K562 (cell line): ENCODE measurements around the gene ADCYAP1R1. TPM values are rescaled to one million over a fixed set of nuclear protein-coding genes. Genes with fewer than 3 reads are reported as not detected.

Source experiments
- ATAC-seq: fragments of 200-7000 bp; cut with Tn5 transposase; 3 replicates; pipeline ENCODE4 v1.9.1; 2020; ENCODE audit warnings: moderate library complexity
- BruUV-seq: library from RNA; stranded (reverse); fragments of 400-500 nt; replicated peaks from 2 replicates; lab custom pipeline; 2021; lab: Mats Ljungman, UMichigan
- CTCF ChIA-PET: fragments of 300-600 bp; formaldehyde crosslinking; extraction: SDS; loops from one replicate; lab custom pipeline; 2021; ENCODE audit warnings: low intra/inter-chr PET ratio; lab: Yijun Ruan, JAX
- POLR2A ChIA-PET: fragments of 300-600, 350-650 bp; sonication (Branson Sonifier 250); formaldehyde crosslinking; extraction: SDS; loops from one replicate; lab custom pipeline; 2021; ENCODE audit warnings: antibody characterized with exemption, inconsistent platforms; lab: Yijun Ruan, JAX
- DNase-seq, 4 experiments: peaks; one replicate each; pipeline versions ENCODE4 v3.0.0 to v3.0.0-alpha.2; 2011 to 2018; ENCODE audit warnings: low spot score in 3 of 4, mixed read lengths in 3 of 4; ENCODE audit errors: extremely low read depth in 1 of 4
- FAIRE-seq: peaks from 2 replicates; lab custom pipeline; 2011; peaks lifted over from hg19 to GRCh38; lab: Jason Lieb, UNC
- H2AFZ ChIP-seq: 2 replicates; pipeline ENCODE4 v1.6.0; 2011; ENCODE audit warnings: low read depth, low read length, control low read depth, inconsistent platforms
- H3K27ac ChIP-seq: fragments of 200-600 bp; 3 replicates; pipeline ENCODE4 v1.8.0; 2011; ENCODE audit warnings: low read depth, mild to moderate bottlenecking, control low read depth, inconsistent platforms, low read length, moderate library complexity, mixed read lengths; ENCODE audit errors: extremely low read depth
- H3K27me3 ChIP-seq, 2 experiments: fragments of 300-600 bp in 1 of 2; 2 replicates in 1 of 2; 3 replicates in 1 of 2; pipeline versions ENCODE4 v1.6.0 to v1.8.0; 2011; ENCODE audit warnings: inconsistent platforms in 2 of 2, low read length in 2 of 2, mild to moderate bottlenecking in 1 of 2, mixed read lengths in 1 of 2, moderate library complexity in 1 of 2; ENCODE audit not compliant: control insufficient read depth in 2 of 2, insufficient read depth in 2 of 2
- H3K36me3 ChIP-seq: fragments of 300-600 bp; 3 replicates; pipeline ENCODE4 v1.8.0; 2011; ENCODE audit warnings: mild to moderate bottlenecking, low read length, inconsistent platforms; ENCODE audit not compliant: control insufficient read depth, insufficient read depth
- H3K4me1 ChIP-seq, 2 experiments: fragments of 200-600 bp in 1 of 2; replicated peaks in 1 of 2; 2 replicates in 1 of 2; 3 replicates in 1 of 2; pipeline versions ENCODE4 v1.5.1 to v1.8.0; 2011; ENCODE audit warnings: inconsistent platforms in 2 of 2, low read length in 2 of 2, mild to moderate bottlenecking in 1 of 2, mixed read lengths in 1 of 2, moderate library complexity in 1 of 2; ENCODE audit not compliant: control insufficient read depth in 2 of 2, insufficient read depth in 2 of 2
- H3K4me2 ChIP-seq: 2 replicates; pipeline ENCODE4 v1.6.1; 2011; ENCODE audit warnings: low read length, control low read depth, inconsistent platforms, mixed read lengths; ENCODE audit not compliant: insufficient read depth
- H3K4me3 ChIP-seq: fragments of 200-600 bp; sonication (generic), shearing (Covaris generic); 2 replicates; pipeline ENCODE4 v1.5.1; 2016; ENCODE audit warnings: control low read depth, inconsistent platforms
- H3K79me2 ChIP-seq: fragments of 200-600 bp; 3 replicates; pipeline ENCODE4 v1.8.0; 2011; ENCODE audit warnings: low read length, inconsistent platforms; ENCODE audit not compliant: control insufficient read depth, insufficient read depth
- H3K9ac ChIP-seq, 2 experiments: 2 replicates each; pipeline versions ENCODE4 v1.6.0 to v1.6.1; 2011; ENCODE audit warnings: low read depth in 2 of 2, low read length in 2 of 2, control low read depth in 1 of 2, inconsistent platforms in 1 of 2, mild to moderate bottlenecking in 1 of 2, mixed read lengths in 1 of 2; ENCODE audit not compliant: insufficient read depth in 1 of 2
- H3K9me1 ChIP-seq: one replicate; pipeline ENCODE4 v1.6.0; 2011; ENCODE audit warnings: inconsistent platforms, mild to moderate bottlenecking, low read length, moderate library complexity; ENCODE audit not compliant: control insufficient read depth, insufficient read depth
- H3K9me3 ChIP-seq: replicated peaks from 2 replicates; pipeline ENCODE4 v1.5.1; 2011; ENCODE audit warnings: low read depth, low read length, inconsistent platforms; ENCODE audit not compliant: control insufficient read depth, insufficient read depth
- H4K20me1 ChIP-seq: replicated peaks from 2 replicates; pipeline ENCODE4 v1.6.1; 2011; ENCODE audit warnings: low read length, inconsistent platforms, mixed read lengths; ENCODE audit not compliant: control insufficient read depth, insufficient read depth
- E2F4 ChIP-seq: sonication (generic); formaldehyde crosslinking; IDR thresholded peaks from 2 replicates; pipeline ENCODE4 v1.8.0; 2022; ENCODE audit warnings: mild to moderate bottlenecking, low read depth, missing genetic modification reagents
- GMEB1 ChIP-seq: fragments of 250-450 bp; sonication (Bioruptor Pico); IDR thresholded peaks from 2 replicates; pipeline ENCODE4 v1.4.0; 2020; ENCODE audit warnings: mild to moderate bottlenecking
- HMGXB4 ChIP-seq: sonication (generic); formaldehyde crosslinking; IDR thresholded peaks from 2 replicates; pipeline ENCODE4 v1.8.1; 2023; ENCODE audit warnings: mild to moderate bottlenecking, missing genetic modification reagents
- KAT7 ChIP-seq: sonication (generic); formaldehyde crosslinking; IDR thresholded peaks from 2 replicates; pipeline ENCODE4 v1.8.0; 2022; ENCODE audit warnings: missing genetic modification reagents, mild to moderate bottlenecking, borderline replicate concordance
- NFIX ChIP-seq: fragments of 250-450 bp; sonication (Bioruptor Pico); IDR thresholded peaks from 2 replicates; pipeline ENCODE4 v1.4.0; 2020; ENCODE audit warnings: low read depth, mild to moderate bottlenecking, moderate library complexity
- SMARCE1 ChIP-seq: fragments of 450-650 bp; IDR thresholded peaks from 2 replicates; pipeline ENCODE4 v1.7.1; 2016; ENCODE audit warnings: mild to moderate bottlenecking
- ZNF121 ChIP-seq: sonication (generic); formaldehyde crosslinking; conservative IDR thresholded peaks from 2 replicates; pipeline ENCODE4 v1.8.0; 2022; ENCODE audit warnings: missing genetic modification reagents
- ZNF217 ChIP-seq: sonication (generic); formaldehyde crosslinking; IDR thresholded peaks from 2 replicates; pipeline ENCODE4 v1.8.0; 2022; ENCODE audit warnings: mild to moderate bottlenecking, missing genetic modification reagents
- WGBS: fragments of 100-300 bp; shearing (Covaris generic); methylation state at CpG from one replicate; pipeline ENCODE4 v1.1.6; 2016; ENCODE audit warnings: low coverage, mixed read lengths; ENCODE audit not compliant: insufficient coverage; ENCODE audit errors: missing lambda C conversion rate; 5-methylcytosine and 5-hydroxymethylcytosine counted together
- in situ Hi-C: fragments of 300-500 bp; cut with MboI; formaldehyde crosslinking; loops from 4 replicates; pipeline ENCODE4 v1.15.0; 2018; ENCODE audit warnings: inconsistent platforms, mixed read lengths
- intact Hi-C: fragments of 100-400 bp; cut with micrococcal nuclease; formaldehyde crosslinking; loops from 2 replicates; pipeline ENCODE4 v1.14.2; 2022
- polyA plus RNA-seq, 8 experiments: library from polyadenylated mRNA; depleted of rRNA in 4 of 8; stranded (reverse) in 5 of 8; unstranded in 3 of 8; fragments of >200 nt; fragmentation: Nextera tagmentation in 2 of 8; fragmentation: Illumina TruSeq in 1 of 8; extraction: Ambion mirVana in 2 of 8; extraction: Trizol in 1 of 8; gene quantifications; 2 replicates each; pipeline versions ENCODE4 v1.2.1 to v1.2.3, GENCODE V29; 2011 to 2014; ENCODE audit warnings: inconsistent platforms in 1 of 8, missing spikeins in 1 of 8
- total RNA-seq, 7 experiments: library from RNA; depleted of rRNA in 6 of 7; stranded (reverse); fragments of >200 nt in 6 of 7; fragmentation: Illumina TruSeq in 2 of 7; extraction: Trizol in 2 of 7; gene quantifications; 2 replicates each; pipeline versions ENCODE4 v1.2.1 to v1.2.3, GENCODE V29; 2011 to 2021; ENCODE audit warnings: low replicate concordance in 1 of 7
- TF ChIP-seq, protein P1 (sequence below): IDR thresholded peaks from 3 replicates; pipeline ENCODE4 v1.6.1; 2011; ENCODE audit warnings: borderline replicate concordance, mild to moderate bottlenecking, moderate library complexity; ENCODE audit not compliant: insufficient read length; ENCODE audit errors: extremely low read depth

Gene ADCYAP1R1
- total and polyA plus RNA-seq, 9 of the 15 experiments (the other 6 are each of a cell fraction or from before 2014, with no cell fraction given) = 0.03 to 0.07 TPM; not detected in 7

DNA sequence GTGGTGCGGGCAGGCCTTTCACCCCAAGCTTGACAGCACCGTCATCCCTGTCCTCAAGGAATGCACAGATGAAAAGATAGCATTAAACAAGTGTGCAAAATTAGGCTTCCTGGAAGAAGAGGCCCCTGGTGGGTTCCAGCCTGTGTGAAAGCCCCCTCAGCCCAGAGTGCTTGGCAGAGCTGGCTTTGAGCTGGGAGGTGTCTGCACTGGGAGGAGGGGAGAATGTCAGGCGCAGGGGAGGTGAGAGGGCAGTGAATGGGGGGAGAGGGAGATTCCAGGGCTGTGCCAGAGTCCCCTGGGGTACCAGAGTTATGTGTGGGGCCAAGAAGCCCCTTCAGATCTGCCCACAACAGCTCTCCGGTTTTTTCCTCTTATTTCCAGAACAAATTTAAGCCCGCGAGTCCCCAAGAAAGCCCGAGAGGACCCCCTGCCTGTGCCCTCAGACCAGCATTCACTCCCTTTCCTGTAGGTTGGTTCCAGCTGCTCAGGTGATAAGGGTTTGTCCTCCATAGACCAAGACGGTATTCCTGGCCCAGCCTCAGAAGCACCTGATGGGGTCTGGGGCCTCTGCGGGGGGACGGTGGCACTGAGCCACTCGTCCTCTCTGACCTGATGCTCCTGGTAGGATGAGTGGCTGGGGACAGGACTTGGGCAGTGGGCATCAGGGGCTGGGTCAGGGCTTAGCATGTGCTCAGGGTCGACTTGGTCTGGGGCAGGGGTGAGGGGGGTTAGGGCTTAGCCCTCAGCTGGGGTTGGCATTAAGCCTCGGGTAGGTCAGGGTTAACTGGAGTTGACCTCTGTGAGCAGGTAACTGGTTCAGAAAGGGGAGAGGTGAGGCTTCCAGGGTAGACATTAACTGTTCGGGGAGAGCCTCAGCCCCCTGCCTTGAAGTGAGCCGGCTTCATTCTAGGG, 43.4 kb downstream of the ADCYAP1R1 start:
- TF ChIP-seq E2F4 (CRISPR knock-in tag) = no peak
- TF ChIP-seq GMEB1 (CRISPR knock-in tag) = no peak
- TF ChIP-seq NFIX (CRISPR knock-in tag) = no peak
- TF ChIP-seq ZNF217 = no peak
- no peak for TF ChIP-seq SMARCE1
- TF ChIP-seq ZNF121 (CRISPR knock-in tag) = no peak
- no peak for TF ChIP-seq HMGXB4 (CRISPR knock-in tag)
- TF ChIP-seq, protein P1, sequence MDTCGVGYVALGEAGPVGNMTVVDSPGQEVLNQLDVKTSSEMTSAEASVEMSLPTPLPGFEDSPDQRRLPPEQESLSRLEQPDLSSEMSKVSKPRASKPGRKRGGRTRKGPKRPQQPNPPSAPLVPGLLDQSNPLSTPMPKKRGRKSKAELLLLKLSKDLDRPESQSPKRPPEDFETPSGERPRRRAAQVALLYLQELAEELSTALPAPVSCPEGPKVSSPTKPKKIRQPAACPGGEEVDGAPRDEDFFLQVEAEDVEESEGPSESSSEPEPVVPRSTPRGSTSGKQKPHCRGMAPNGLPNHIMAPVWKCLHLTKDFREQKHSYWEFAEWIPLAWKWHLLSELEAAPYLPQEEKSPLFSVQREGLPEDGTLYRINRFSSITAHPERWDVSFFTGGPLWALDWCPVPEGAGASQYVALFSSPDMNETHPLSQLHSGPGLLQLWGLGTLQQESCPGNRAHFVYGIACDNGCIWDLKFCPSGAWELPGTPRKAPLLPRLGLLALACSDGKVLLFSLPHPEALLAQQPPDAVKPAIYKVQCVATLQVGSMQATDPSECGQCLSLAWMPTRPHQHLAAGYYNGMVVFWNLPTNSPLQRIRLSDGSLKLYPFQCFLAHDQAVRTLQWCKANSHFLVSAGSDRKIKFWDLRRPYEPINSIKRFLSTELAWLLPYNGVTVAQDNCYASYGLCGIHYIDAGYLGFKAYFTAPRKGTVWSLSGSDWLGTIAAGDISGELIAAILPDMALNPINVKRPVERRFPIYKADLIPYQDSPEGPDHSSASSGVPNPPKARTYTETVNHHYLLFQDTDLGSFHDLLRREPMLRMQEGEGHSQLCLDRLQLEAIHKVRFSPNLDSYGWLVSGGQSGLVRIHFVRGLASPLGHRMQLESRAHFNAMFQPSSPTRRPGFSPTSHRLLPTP = no peak
- TF ChIP-seq KAT7 (CRISPR knock-in tag) = no peak
- Histone ChIP-seq H2AFZ (no peak overlapping the region), H3K27ac (no peak overlapping the region), H3K36me3 (no peaks in the 10 kb centered on the region), H3K27me3 (peaks cover 2 to 33% of the 10 kb centered on the region in 2 experiments; a peak in 3 of 5 replicates), H3K9me3 (no peaks in the 10 kb centered on the region), H3K4me2 (no peak overlapping the region), H3K4me3 (no peak overlapping the region), H3K9ac (no peak overlapping the region), H3K79me2 (no peaks in the 10 kb centered on the region), H4K20me1 (no peaks in the 10 kb centered on the region), H3K4me1 (no peaks in the 10 kb centered on the region), H3K9me1 (no peaks in the 10 kb centered on the region)
- ATAC-seq = no peak
- DNase-seq = no peak
- in situ Hi-C loops (no loop called here), intact Hi-C loops (no loop called here)
- no TSS peak for BruUV-seq
- under 1% methylated on average over 11 of the region's 15 CpGs for WGBS
- FAIRE-seq = no peak
- ChIA-PET CTCF (no interaction called here), POLR2A (interaction anchor here (1.3 kb wide), 1 partner anchor 14 kb away, joined by 3 read pairs; no protein-coding TSS in a partner anchor)
